ENCODE measurements around the gene CA11.

CA11 gene

DNA sequence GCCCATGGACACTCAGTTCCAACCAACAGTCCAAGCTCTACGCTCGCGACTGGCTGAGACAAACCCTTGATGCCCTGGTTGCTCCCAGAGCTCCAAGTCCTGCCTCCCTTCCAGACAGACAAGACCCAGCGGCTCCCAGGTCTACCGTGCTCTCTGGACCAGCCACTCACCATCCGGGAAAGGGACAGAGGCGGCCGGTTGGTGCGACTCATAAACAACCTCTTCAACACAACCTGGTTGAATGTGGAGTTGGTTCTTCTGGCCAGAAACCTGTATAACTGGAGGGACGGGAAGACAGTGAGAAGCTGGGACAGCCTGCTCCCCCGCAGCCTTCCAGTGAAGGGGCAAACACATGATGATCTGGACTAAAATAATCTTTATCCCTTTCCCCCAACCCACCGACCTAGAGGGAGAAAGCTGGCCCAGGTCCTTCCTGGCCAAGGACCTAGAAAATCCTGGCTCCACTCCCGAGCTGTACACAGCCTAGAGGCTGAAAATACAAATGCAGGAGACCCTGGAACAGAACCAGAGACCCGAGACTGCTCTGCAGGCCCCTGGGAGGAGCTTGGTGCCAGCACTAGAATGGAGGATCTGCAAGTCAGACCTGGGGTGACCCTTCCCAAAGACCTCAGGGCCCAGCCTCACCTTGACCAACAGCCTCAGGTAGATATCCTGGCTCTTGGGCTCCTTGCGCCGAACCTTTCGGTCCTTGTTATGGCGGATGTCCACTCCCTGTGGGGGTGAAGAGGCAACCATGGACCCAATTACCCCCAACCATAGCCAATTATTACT lies 28.6 kb downstream of the CA11 start:
- H3K4me3 ChIP-seq (ENCODE audit: low read length) = peak overlapping the region; percentile 93
- H3K4me1 ChIP-seq (ENCODE audit: low read length) = peaks cover 13% of the 10 kb centered on the region
- no peaks in the 10 kb centered on the region for H3K9me3 ChIP-seq (replicated peaks; ENCODE audit: insufficient read depth, low read length)
- H2AFZ ChIP-seq (ENCODE audit: low read length) = no peak overlapping the region
- peaks cover 39% of the 10 kb centered on the region for H3K79me2 ChIP-seq (ENCODE audit: low read length)
- peaks cover 28% of the 10 kb centered on the region for H4K20me1 ChIP-seq (ENCODE audit: insufficient read depth, low read length)
- peak overlapping the region; percentile 83 for H3K4me2 ChIP-seq (ENCODE audit: low read depth, low read length)
- H3K27me3 ChIP-seq (replicated peaks; ENCODE audit: insufficient read depth, low read length) = no peaks in the 10 kb centered on the region
- peaks cover 33% of the 10 kb centered on the region for H3F3A ChIP-seq (ENCODE audit: insufficient read depth, low read length)
- peaks cover 19% of the 10 kb centered on the region for H3K36me3 ChIP-seq (replicated peaks; ENCODE audit: insufficient read depth, low read length)
- peak overlapping the region; percentile 96 for H3K9ac ChIP-seq (ENCODE audit: low read length)
- no peak for DNase-seq
- TF ChIP-seq EZH2phosphoT487 (IDR thresholded peaks at IDR 0.05; ENCODE audit: low read length) (no peak), EZH2 (optimal IDR thresholded peaks at IDR 0.05; ENCODE audit: low read depth, low read length) (no peak)
- TF ChIP-seq, protein P1, sequence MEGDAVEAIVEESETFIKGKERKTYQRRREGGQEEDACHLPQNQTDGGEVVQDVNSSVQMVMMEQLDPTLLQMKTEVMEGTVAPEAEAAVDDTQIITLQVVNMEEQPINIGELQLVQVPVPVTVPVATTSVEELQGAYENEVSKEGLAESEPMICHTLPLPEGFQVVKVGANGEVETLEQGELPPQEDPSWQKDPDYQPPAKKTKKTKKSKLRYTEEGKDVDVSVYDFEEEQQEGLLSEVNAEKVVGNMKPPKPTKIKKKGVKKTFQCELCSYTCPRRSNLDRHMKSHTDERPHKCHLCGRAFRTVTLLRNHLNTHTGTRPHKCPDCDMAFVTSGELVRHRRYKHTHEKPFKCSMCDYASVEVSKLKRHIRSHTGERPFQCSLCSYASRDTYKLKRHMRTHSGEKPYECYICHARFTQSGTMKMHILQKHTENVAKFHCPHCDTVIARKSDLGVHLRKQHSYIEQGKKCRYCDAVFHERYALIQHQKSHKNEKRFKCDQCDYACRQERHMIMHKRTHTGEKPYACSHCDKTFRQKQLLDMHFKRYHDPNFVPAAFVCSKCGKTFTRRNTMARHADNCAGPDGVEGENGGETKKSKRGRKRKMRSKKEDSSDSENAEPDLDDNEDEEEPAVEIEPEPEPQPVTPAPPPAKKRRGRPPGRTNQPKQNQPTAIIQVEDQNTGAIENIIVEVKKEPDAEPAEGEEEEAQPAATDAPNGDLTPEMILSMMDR (IDR thresholded peaks at IDR 0.05; ENCODE audit: low read length) = no peak
- no peak overlapping the region for H3K27ac ChIP-seq (ENCODE audit: low read length)
- no peaks in the 10 kb centered on the region for H3K9me2 ChIP-seq (replicated peaks; ENCODE audit: insufficient read depth, low read length)

DNA sequence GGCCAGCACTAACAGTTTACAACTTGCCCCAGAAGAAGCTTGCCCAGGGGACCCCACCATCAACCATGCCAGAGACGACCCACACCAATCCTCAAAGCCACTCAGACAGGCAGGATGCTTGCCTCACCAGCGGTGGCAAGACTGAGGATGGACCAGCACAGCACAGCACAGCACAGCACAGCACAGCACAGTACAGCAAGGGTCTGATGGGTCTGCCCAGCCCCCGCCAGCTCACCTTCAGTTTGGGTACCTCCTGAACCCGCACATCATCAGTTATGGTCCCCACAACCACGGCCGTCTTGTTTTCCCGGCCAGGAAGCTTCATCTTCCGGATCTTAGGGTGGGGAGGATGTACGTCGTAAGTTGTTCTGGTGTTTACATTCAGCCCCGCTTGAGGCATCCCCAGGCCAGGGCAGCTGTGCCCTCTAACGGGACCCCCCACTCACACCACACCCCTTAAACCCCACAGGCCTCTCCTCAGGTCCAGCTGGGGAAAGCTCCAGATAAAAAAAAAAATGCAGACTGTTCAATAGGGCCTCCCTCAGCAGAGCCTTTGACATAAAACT lies 29.4 kb downstream of the CA11 start:
- peaks cover 13% of the 10 kb centered on the region for H3K4me1 ChIP-seq (ENCODE audit: low read length)
- H3K4me3 ChIP-seq (ENCODE audit: low read length) = no peak overlapping the region
- no peaks in the 10 kb centered on the region for H3K9me2 ChIP-seq (replicated peaks; ENCODE audit: insufficient read depth, low read length)
- peaks cover 39% of the 10 kb centered on the region for H3K79me2 ChIP-seq (ENCODE audit: low read length)
- no peak for DNase-seq
- no peaks in the 10 kb centered on the region for H3K27me3 ChIP-seq (replicated peaks; ENCODE audit: insufficient read depth, low read length)
- no peak overlapping the region for H3K4me2 ChIP-seq (ENCODE audit: low read depth, low read length)
- H4K20me1 ChIP-seq (ENCODE audit: insufficient read depth, low read length) = peaks cover 28% of the 10 kb centered on the region
- H2AFZ ChIP-seq (ENCODE audit: low read length) = no peak overlapping the region
- TF ChIP-seq EZH2phosphoT487 (IDR thresholded peaks at IDR 0.05; ENCODE audit: low read length) (no peak), EZH2 (optimal IDR thresholded peaks at IDR 0.05; ENCODE audit: low read depth, low read length) (no peak)
- TF ChIP-seq, protein P1 (IDR thresholded peaks at IDR 0.05; ENCODE audit: low read length) = no peak
- H3K9ac ChIP-seq (ENCODE audit: low read length) = no peak overlapping the region
- no peak overlapping the region for H3K27ac ChIP-seq (ENCODE audit: low read length)
- H3K9me3 ChIP-seq (replicated peaks; ENCODE audit: insufficient read depth, low read length) = no peaks in the 10 kb centered on the region
- H3K36me3 ChIP-seq (replicated peaks; ENCODE audit: insufficient read depth, low read length) = peaks cover 19% of the 10 kb centered on the region
- peaks cover 33% of the 10 kb centered on the region for H3F3A ChIP-seq (ENCODE audit: insufficient read depth, low read length)

DNA sequence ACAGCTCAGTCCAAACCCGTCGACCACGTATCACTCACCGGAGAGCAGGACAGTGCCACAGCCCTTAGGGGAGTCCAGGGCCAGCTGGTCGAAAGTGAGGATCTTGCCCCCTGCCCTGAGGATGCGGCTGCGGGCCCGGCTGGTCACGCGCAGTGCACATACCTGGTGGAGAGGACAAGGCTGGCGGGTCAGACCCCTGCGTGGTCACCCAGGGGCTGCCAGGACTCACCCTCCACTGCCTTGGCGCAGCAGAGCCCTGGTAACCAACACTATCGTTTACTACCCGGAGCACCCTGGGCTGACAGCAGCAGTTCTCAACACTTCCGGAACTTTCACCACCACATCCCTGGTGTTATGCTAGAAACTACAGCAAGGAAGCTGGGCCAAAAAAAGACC lies 29.9 kb downstream of the CA11 start:
- peaks cover 19% of the 10 kb centered on the region for H3K36me3 ChIP-seq (replicated peaks; ENCODE audit: insufficient read depth, low read length)
- H3F3A ChIP-seq (ENCODE audit: insufficient read depth, low read length) = peaks cover 33% of the 10 kb centered on the region
- no peak overlapping the region for H2AFZ ChIP-seq (ENCODE audit: low read length)
- H3K4me2 ChIP-seq (ENCODE audit: low read depth, low read length) = no peak overlapping the region
- no peaks in the 10 kb centered on the region for H3K27me3 ChIP-seq (replicated peaks; ENCODE audit: insufficient read depth, low read length)
- peaks cover 39% of the 10 kb centered on the region for H3K79me2 ChIP-seq (ENCODE audit: low read length)
- peaks cover 13% of the 10 kb centered on the region for H3K4me1 ChIP-seq (ENCODE audit: low read length)
- H3K9me3 ChIP-seq (replicated peaks; ENCODE audit: insufficient read depth, low read length) = no peaks in the 10 kb centered on the region
- H4K20me1 ChIP-seq (ENCODE audit: insufficient read depth, low read length) = peaks cover 28% of the 10 kb centered on the region
- no peaks in the 10 kb centered on the region for H3K9me2 ChIP-seq (replicated peaks; ENCODE audit: insufficient read depth, low read length)
- H3K27ac ChIP-seq (ENCODE audit: low read length) = no peak overlapping the region
- DNase-seq = no peak
- no peak overlapping the region for H3K4me3 ChIP-seq (ENCODE audit: low read length)
- TF ChIP-seq EZH2phosphoT487 (IDR thresholded peaks at IDR 0.05; ENCODE audit: low read length) (no peak), EZH2 (optimal IDR thresholded peaks at IDR 0.05; ENCODE audit: low read depth, low read length) (no peak)
- TF ChIP-seq, protein P1 (IDR thresholded peaks at IDR 0.05; ENCODE audit: low read length) = no peak
- no peak overlapping the region for H3K9ac ChIP-seq (ENCODE audit: low read length)
